Central memory CD4-positive, alpha-beta T cell (primary cell): ENCODE data around the gene RRAD.
"Not testable (repeated sequence)": the region's sequence is repeated elsewhere in the genome, so short reads cannot be mapped to it uniquely, and the experiment has no call there.

Experiments
- DNase-seq: peaks from one replicate; pipeline ENCODE4 v3.0.0; 2022
- total RNA-seq, 3 experiments: gene quantifications; one replicate each; lab custom pipeline; 2026; lab: John Stamatoyannopoulos, UW

RRAD gene, protein sequence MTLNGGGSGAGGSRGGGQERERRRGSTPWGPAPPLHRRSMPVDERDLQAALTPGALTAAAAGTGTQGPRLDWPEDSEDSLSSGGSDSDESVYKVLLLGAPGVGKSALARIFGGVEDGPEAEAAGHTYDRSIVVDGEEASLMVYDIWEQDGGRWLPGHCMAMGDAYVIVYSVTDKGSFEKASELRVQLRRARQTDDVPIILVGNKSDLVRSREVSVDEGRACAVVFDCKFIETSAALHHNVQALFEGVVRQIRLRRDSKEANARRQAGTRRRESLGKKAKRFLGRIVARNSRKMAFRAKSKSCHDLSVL
- 0.22 to 0.58 (median 0.46) reads per million in 3 experiments for total RNA-seq

DNA sequence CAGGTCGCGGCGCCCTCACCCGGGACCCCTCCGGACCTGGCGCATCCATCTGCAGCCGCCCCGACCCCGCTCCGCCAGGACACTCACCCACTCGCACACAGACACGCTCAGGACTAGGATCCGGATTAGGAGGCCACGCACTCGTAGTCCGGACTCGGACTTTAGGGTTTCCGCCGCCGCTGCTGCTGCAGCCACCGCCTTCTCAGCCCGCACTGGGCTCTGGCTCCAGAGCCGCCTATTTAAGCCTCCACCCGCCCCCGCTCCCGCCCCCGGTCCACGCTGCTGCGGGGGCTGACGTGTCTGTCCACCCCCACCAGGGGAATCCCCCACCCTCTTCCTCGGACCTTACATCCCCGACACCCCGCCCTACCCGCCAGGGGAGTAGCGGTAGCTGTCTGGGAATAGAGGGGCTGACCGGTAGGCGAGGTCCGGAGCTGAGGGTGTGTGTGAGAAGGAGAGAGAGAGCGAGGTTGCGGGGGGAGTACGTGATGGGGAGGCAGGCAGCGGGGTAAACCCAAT lies at the start of gene RRAD:
Gene RRAD (minus strand): TSS at position 214 of the 519 bp plus-strand sequence. CDS start 356 bp downstream, outside the sequence.
- no peak for DNase-seq

DNA sequence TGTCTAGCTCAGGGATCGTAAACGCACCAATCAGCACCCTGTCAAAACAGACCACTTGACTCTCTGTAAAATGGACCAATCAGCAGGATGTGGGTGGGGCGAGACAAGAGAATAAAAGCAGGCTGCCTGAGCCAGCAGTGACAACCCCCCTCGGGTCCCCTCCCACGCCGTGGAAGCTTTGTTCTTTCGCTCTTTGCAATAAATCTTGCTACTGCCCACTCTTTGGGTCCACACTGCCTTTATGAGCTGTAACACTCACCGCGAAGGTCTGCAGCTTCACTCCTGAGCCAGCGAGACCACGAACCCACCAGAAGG lies 49.6 kb upstream of the RRAD start:
- DNase-seq, result peak; percentile 30

DNA sequence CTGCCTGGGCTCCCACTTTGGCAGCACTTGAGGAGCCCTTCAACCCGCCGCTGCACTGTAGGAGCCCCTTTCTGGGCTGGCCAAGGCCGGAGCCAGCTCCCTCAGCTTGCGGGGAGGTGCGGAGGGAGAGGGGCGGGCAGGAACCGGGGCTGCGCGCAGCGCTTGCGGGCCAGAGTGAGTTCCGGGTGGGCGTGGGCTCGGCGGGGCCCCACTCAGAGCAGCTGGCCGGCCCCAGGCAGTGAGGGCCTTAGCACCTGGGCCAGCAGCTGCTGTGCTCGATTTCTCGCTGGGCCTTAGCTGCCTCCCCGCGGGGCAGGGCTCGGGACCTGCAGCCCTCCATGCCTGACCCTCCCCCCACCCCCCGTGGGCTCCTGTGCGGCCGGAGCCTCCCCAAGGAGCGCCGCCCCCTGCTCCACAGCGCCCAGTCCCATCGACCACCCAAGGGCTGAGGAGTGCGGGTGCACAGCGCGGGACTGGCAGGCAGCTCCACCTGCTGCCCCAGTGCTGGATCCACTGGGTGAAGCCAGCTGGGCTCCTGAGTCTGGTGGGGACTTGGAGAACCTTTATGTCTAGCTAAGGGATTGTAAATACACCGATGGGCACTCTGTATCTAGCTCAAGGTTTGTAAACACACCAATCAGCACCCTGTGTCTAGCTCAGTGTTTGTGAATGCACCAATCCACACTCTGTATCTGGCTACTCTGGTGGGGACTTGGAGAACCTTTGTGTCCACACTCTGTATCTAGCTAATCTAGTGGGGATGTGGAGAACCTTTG lies 49.0 kb upstream of the RRAD start:
- not testable (repeated sequence) for DNase-seq

DNA sequence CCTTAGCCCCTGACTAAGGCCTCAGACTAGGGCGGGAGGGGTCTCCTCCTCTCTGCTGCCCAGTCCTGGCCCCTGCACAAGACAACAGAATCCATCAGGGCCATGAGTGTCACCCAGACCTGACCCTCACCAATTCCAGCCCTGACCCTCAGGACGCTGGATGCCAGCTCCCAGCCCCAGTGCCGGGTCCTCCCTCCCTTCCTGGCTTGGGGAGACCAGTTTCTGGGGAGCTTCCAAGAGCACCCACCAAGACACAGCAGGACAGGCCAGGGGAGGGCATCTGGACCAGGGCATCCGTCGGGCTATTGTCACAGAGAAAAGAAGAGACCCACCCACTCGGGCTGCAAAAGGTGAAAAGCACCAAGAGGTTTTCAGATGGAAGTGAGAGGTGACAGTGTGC lies 48.4 kb upstream of the RRAD start:
- no peak for DNase-seq

DNA sequence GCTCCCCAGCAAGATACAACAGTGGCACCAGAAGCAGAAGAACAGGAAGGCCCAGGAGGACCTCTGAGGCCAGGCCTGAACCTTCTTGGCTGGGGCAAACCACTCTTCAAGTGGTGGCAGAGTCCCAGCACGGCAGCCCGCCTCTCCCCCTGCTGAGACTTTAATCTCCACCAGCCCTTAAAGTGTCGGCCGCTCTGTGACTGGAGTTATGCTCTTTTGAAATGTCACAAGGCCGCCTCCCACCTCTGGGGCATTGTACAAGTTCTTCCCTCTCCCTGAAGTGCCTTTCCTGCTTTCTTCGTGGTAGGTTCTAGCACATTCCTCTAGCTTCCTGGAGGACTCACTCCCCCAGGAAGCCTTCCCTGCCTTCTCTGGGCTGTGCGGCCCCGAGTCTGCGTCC lies 47.6 kb upstream of the RRAD start:
- DNase-seq, result no peak

DNA sequence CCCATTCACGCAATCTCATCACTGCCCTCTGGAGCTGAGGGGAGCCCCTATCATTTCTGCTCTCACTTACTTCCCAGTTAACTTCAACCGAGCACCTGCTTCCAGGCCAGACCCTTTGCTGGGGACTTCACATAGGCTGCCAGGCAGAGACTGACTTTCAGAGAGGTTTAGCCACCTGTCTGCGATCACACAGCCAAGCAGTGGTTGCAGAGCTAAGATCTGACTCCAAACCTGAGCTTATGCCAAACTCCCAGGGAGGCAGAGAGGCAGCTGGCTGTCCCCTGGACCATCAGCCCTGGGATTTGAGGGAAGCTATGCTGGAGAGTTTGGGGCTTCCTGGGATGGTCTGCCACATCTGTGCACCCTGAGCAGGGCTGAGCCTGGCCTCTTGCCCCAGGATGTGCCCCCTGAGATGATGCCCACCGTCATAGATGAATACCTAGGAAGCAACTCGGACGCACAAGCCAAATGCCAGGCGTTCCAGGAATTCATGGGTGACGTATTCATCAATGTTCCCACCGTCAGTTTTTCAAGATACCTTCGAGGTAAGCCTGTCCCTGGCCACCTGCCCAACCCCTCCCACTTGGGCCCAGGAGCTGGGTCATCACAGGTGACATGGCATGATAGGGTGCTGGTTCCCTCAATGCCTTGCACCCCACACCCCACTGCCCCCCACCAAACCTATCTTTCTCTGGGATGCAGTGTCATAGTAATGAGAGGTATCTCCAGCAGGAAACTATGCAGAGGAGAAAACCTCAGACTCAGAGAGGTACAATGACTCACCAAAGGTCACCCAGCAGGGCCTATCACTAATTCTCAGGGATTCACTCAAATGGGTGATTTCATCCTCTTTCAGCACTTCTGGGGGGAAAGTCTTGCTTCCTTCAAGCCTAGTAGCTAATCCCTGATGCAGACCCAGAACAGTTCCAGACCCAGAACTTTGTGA lies 45.7 kb upstream of the RRAD start:
- no peak for DNase-seq

DNA sequence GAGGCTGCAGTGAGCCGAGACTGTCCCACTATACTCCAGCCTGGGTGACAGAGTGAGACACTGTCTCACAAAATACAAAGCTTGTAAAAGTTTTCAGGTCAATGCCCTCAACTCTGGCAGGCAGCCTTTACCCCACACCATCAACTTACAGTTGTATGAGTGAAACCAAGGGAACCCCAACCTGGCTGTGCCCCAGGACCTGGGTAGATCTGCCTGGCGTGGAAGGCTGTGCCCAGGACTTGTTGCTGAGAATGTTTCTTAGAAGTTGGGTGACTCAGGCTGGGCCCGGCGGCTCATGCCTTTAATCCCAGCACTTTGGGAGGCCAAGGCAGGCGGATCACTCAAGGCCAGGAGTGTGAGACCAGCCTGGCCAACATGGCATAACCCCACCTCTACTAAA lies 43.5 kb upstream of the RRAD start:
- no peak for DNase-seq

DNA sequence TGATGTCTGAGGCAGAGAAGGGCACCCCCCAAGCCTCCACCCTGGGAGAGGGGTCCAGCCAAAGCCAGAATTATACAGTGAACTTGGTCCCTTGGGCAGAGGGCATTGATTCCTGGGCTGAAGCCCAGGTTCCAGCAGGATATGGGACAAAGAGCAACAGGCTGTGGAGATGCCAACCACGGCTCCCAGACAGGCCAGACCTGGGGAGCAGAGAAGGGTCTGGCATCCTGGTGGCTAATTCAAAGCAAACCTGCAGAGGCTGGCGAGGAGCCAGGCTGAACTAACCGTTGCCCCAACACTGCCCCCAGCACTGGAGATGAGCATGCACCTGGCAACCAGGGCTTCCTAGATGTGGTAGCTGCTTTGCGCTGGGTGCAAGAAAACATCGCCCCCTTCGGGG lies 38.7 kb upstream of the RRAD start:
- DNase-seq, result no peak

DNA sequence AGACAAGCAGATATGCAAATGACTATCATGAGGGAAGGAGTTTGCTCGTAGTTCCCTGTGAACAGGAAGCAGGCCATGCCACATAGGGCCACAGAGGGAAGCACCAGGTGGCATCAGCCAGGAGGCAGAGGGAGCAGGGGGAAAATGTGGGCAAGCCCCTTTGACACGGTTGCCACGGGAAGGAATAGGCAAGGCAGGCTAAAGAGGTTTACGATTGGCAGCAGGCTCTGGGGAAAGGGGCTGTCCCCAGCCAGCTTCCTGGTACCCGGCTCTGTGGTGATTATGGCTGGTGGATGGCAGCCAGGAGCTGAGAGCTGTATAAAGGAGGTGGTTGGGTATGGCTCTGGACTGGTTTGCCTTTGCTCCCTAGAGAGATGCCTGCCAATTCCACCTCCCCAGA lies 36.6 kb upstream of the RRAD start:
- DNase-seq, result no peak

DNA sequence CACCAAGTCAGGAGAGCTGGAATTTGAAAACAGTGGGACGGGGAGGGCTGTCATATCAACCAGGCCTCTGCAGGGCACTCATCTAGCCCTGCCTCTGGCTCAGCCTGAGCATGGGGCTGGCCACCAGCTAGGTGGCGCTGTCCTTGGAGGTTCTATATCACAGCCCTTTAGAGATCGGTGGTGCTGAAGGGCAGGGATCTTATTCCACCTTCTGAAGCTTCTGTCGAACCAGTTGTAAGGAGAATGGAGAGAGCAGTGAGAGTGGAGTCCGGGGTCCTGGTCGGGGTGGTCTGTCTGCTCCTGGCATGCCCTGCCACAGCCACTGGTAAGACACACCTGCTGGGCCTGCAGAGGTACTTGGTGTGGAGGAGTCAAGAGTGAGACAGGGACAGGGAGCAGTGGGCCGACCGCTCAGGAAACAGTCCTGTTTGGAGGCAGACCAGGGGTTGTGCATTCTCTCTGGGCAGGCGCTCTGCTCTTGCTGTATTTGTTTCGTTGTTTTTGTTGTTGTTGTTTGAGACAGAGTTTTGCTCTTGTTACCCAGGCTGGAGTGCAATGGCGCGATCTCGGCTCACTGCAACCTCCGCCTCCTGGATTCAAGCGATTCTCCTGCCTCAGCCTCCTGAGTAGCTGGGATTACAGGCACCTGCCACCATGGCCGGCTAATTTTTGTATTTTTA lies 35.9 kb upstream of the RRAD start, which contains the start of gene CES3:
Gene CES3 (plus strand): TSS at position 202 of the 680 bp plus-strand sequence. CDS start 42 bp downstream, at position 244.
- peak; percentile 33 for DNase-seq

DNA sequence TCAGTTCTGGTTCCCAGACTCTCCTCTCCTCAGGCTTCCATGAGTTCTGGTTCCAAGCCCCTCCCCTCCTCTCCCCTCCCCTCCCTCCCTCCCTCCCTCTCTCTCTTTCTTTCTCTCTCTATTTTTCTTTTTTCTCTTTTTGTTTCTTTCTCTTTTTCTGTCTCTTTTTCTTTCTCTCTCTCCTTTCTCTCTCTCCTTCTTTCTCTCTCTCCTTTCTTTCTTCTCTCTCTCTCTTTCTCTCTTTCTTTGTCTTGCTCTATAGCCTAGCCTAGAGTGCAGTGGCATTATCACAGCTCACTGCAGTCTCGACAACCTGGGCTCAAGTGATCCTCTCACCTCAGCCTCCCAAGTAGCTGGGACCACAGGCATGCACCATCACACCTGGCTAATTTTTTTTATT lies 34.9 kb upstream of the RRAD start:
- DNase-seq, result no peak

DNA sequence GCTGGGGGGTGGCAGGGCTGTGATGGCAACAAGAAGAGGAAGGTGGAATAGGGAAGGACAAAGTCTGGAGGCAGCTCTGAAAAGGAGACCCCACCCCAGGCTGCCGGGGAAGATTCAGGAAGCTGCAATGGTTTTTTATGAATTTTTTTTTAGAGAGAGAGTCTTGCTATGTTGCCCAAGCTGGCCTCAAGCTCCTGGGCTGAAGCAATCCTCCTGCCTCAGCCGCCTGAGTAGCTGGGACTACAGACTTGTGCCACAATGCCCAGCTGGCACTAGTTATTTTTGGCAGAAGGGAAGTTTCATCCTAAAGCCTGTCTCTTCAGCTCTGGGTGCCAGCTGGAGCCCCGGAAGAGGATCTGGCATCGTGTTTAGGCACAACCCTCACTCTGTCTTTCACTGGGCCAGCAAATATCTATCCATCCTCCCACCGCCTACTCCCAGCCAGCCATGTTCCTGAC lies 34.4 kb upstream of the RRAD start:
- DNase-seq, result no peak

DNA sequence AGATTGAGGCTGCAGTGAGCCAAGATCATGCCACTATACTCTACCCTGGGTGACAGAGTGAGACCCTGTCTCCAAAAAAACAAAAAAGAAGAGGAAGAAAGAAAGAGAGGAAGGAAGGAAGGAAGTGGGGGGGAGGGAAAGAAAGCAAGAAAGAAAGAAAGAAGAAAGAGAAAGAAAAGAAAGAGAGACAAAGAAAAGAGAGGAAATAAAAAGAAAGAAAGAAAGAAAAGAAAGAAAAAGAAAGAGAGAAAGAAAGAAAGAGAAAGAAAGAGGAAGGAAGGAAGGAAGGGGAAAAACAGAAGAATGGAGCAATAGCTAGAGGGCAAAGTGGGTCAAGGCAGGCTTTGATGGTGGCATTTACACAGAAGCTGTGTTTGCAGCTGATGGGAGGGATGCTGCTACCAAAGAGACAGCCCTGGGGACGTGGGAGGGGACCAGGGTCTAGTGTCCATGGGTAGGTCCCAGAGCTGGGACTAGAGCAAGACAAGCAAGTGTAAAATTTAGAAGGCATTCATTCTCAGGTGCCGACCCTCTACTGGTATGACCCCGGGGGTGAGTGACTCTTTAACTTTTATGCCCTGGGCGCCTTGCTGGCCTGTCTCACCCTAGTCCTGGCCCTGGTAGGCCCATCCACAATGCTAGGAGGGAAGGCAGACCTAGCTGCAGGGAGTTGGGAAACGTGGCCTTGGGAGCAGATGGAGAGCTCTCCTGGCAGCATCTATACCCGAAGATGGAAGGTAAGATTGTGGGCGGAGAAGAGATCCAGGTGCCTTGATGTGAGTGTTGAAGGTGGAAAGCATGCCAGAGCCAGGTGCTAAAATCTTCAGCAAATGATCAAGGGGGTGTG lies 33.7 kb upstream of the RRAD start:
- no peak for DNase-seq

DNA sequence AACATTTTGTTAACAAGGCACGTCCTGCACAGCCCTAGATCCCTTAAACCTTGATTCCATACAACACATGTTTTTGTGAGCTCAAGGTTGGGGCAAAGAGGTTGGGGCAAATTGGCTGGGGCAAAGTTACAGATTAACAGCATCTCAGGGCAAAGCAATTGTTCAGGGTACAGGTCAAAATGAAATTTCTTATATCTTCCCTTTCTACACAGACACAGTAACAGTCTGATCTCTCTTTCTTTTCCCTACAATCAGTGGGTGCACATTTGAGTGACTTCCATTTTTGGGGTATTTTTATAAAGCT lies 30.8 kb upstream of the RRAD start:
- not testable (repeated sequence) for DNase-seq

DNA sequence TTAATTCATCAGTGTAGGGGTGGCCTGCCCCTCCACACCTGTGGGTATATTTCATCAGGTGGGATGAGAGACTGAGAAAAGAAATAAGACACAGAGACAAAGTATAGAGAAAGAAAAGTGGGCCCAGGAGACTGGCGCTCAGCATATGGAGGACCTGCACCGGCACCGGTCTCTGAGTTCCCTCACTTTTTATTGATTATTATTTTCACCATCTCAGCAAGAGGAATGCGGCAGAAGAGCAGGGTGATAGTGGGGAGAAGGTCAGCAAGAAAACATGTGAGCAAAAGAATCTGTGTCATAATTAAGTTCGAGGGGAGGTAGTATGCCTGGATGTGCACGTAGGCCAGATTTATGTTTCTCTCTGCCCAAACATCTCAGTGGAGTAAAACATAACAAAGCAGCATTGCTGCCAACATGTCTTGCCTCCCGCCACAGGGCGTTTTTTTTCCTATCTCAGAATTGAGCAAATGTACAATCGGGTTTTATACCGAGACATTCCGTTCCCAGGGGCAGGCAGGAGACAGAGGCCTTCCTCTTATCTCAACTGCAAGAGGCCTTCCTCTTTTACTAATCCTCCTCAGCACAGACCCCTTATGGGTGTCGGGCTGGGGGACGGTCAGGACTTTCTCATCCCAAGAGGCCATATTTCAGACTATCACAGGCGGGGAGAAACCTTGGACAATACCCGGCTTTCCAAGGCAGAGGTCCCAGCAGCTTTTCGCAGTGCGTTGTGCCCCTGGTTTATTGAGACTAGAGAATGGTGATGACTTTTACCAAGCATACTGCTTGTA lies 30.2 kb upstream of the RRAD start:
- DNase-seq, result not testable (repeated sequence)

DNA sequence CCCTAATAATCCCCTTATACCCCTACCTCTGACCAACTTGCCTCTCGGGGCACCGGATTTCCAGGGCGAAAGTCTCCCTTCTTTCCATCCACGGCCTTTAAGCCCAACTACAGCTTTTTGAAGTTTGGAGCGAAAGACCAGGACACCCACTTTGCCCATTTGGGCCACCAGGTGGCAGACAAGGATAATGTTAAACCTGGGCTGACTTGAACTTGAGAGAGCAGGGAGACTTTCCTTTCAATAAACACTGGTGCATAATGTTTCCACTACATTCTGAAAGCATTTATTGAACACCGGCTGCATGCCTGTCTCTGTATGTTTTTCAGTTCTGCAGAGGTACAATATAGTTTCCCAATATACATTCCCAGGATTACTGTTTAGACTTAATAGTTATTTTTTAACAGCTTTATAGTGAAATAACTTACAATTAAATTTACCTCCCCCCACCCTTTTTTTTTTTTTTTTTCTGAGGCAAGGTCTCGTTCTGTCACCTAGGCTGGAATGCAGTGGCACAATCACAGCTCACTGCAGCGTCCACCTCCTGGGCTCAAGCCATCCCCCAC lies 28.8 kb upstream of the RRAD start:
- peak; percentile 67 for DNase-seq

DNA sequence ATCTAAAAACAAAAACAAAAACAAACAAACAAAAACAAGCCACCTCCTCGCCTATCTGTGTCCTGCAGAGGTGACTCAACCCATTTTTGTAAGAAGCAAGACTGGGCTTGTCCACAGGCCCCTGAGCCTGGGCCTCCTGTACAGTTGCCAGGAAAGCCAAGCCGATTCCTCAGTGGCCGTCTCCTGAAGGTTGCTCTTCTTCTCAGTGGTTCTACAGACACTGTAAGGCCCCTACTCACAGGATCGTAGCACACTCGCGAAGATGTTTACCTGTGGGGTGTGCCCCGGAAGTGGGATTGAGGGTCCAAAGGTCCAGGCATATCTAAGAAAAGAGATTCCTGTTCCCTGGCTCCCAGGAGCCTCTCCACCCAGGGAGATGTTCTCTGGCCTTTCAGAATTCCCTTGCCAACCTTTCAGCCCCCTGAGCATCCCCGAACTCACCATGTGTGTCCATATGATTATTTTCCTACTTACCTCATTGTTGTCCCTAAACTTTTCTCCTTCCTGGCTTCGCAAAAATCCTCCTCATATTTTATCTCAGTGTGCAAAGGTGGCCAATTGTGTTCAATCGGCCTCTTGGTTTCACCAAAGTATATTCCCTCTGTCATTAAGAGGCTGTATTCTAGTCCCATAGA lies 28.2 kb upstream of the RRAD start:
- no peak for DNase-seq

DNA sequence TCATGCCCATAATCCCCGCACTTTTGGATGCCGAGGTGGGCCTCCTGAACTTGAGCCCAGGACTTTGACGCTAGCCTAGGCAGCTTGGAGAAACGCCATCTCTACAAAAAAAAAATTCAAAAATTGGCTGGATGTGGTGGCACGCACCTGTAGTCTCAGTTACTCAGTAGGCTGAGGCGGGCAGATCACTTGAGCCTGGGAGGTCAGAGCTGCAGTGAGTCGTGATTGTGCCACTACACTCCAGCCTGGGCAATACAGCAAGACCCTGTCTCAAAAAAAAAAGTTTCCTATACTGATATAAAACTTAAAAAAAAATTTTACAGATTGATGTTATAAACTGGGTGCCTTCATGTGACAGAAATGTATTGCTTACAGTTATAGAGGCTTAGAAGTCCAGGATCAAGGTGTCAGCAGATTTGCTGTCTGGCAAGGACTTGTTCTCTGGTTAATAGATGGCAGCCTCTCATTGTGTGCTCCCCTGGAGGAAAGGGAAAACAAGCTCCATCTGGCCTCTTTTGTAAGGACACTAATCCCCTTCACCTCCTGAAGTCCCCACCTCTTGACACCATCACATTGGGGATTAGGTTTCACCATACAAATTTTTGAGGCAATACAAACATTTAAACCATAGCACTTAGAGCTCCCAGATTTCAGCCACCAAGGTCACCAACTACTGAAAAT lies 27.2 kb upstream of the RRAD start:
- no peak for DNase-seq
